ENCODE results near the gene EPHB1.
A peak's percentile ranks its signal among the peaks of the same experiment; 100 is the strongest.

EPHB1 gene

GRCh38 chr3:134794950-134795745 is at the start of gene EPHB1:
TSS of gene EPHB1 (plus strand) at chr3:134795260.
- peak; percentile 14 for DNase-seq

- no peak for DNase-seq
These were observed 46.4 kb upstream of the EPHB1 start for GRCh38 chr3:134748698-134749097.

- no peak for DNase-seq
These were observed 45.9 kb upstream of the EPHB1 start for GRCh38 chr3:134749174-134749573.

- DNase-seq = no peak
These were observed 45.1 kb upstream of the EPHB1 start for GRCh38 chr3:134749802-134750553.

- DNase-seq = no peak
These were observed 43.2 kb upstream of the EPHB1 start for GRCh38 chr3:134751831-134752230.

GRCh38 chr3:134752761-134753461 is 42.1 kb upstream of the EPHB1 start:
- DNase-seq = no peak

GRCh38 chr3:134753999-134754742 is 40.9 kb upstream of the EPHB1 start:
- no peak for DNase-seq

- no peak for DNase-seq
These were observed 40.1 kb upstream of the EPHB1 start for GRCh38 chr3:134754768-134755559.

- no peak for DNase-seq
These were observed 39.2 kb upstream of the EPHB1 start for GRCh38 chr3:134755821-134756220.

GRCh38 chr3:134757549-134758069 is 37.5 kb upstream of the EPHB1 start:
- no peak for DNase-seq

- no peak for DNase-seq
These were observed 33.8 kb upstream of the EPHB1 start for GRCh38 chr3:134761213-134761612.

- no peak for DNase-seq
These were observed 33.0 kb upstream of the EPHB1 start for GRCh38 chr3:134762016-134762415.

- DNase-seq = no peak
These were observed 29.6 kb upstream of the EPHB1 start for GRCh38 chr3:134765468-134765867.

GRCh38 chr3:134766290-134766689 is 28.8 kb upstream of the EPHB1 start:
- no peak for DNase-seq

- DNase-seq = no peak
These were observed 26.9 kb upstream of the EPHB1 start for GRCh38 chr3:134768116-134768515.

GRCh38 chr3:134768837-134769236 is 26.2 kb upstream of the EPHB1 start:
- no peak for DNase-seq

GRCh38 chr3:134769287-134769868 is 25.7 kb upstream of the EPHB1 start:
- DNase-seq = no peak

GRCh38 chr3:134772011-134772410 is 23.0 kb upstream of the EPHB1 start:
- no peak for DNase-seq

- no peak for DNase-seq
These were observed 22.5 kb upstream of the EPHB1 start for GRCh38 chr3:134772591-134772990.

GRCh38 chr3:134775831-134776230 is 19.2 kb upstream of the EPHB1 start:
- no peak for DNase-seq

GRCh38 chr3:134776518-134776917 is 18.5 kb upstream of the EPHB1 start:
- DNase-seq = no peak

All from activated T-cell treated with anti-CD3 and anti-CD28 coated beads for 4 hours (primary cell).